Adrenal gland (tissue), 5 donors: ENCODE data around the gene PTPRE.

Experiments used
- CTCF ChIP-seq, 6 experiments: fragments of 450-650 bp in 4 of 6; fragments of 200-600 bp in 2 of 6; sonication (generic) in 1 of 6; IDR thresholded peaks; 1 replicate in 5 of 6; 2 replicates in 1 of 6; pipeline versions ENCODE4 v1.5.1 to v1.8.0; 2016 to 2021; ENCODE audit warnings: antibody characterized with exemption in 6 of 6, mild to moderate bottlenecking in 2 of 6, moderate library complexity in 1 of 6
- POLR2A ChIP-seq, 2 donors: fragments of 450-650 bp; IDR thresholded peaks; one replicate each; pipeline ENCODE4 v1.6.1; 2017; ENCODE audit warnings: antibody characterized with exemption in 2 of 2, mild to moderate bottlenecking in 2 of 2, moderate library complexity in 1 of 2
- donor health status: DM: no; HTN: no; CAD: no.

GRCh38 chr10:128031216-128031615 is 124.3 kb downstream of the PTPRE start:
- TF ChIP-seq POLR2A (IDR thresholded peaks at IDR 0.05) = no peak
- TF ChIP-seq CTCF (IDR thresholded peaks at IDR 0.05) = no peak
